ENCODE data around the gene S100A4.

S100A4 gene

DNA sequence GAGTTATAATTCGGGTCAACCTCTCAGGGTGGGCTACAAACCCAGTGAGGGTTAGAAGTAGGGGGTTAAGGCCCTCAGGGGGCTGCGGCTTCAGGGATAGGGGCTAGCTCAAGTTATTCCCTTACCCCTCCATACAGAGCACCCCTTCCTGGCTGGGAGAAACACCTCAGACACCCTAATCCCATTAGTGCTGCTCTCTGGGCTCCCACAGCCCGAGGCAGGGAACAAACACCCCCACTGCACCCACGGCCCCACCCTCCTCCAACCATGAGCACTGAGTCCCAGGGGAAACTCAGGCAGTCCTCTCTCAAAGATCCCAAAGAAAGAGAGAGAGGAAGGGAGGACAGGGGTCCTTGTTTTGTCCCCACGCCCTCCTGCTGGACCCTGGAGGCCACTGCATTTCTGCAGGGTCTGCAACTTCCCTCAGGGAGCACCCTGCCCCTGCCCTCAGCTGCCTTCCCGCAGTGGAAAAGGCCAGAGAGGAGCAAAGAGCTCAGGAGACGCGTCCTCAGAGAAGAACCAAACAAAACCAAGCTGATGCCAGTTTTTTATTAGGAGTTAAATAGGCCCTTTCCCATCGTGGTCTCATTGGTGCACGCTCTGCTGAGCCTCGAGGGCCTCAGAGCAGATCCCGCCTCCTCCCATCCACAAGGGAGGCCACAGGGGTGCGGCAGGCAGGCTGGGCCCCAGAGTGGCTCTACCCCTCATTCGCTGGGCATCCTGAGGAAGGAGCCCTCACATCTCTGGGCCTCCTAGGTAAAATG, 1.4 kb upstream of the S100A4 start:
- DNase-seq: no peak

DNA sequence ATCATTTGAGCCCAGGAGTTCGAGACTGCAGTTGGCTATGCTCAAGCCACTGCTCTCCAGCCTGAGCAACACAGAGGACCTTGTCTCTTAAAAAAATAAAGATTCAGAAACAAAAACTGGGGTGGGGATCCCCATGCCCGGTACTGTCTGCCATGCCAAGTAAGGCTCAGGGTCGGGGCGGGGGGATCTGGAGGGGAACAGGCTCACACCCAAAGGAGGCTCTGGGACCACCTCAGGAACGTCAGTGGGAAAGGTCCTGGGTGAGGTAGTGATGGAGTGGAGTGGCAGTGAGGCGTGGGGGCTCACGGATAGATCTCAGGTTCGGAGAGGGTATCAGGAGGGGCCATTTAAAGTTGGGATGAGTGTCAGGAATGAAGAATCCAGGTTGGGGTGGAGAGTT, 765 bp upstream of the S100A4 start:
- no peak for DNase-seq

DNA sequence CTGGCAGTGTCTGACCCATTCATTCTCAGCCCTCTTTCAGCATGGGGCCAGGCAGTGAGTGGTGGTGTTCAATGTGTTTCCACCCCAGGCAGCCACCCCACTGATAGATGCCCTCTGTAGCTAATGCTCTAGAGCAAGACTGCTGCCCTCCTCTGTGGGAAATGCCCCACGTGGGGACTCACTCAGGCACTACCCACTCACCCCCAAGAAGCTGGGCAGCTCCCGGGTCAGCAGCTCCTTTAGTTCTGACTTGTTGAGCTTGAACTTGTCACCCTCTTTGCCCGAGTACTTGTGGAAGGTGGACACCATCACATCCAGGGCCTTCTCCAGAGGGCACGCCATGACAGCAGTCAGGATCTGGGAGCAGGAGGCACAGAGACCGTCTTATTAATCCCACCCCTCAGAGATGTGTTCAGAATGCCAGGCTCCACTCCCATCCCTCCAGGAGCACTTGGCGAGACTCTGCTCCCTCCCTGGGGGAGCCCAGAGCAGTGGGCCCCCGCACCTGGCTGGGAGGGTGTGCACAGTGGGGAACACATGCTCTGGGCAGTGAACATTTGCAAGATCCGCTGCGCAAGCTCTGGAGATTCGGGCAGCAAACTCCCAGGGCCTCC, 1.0 kb downstream of the S100A4 start:
- DNase-seq: no peak

DNA sequence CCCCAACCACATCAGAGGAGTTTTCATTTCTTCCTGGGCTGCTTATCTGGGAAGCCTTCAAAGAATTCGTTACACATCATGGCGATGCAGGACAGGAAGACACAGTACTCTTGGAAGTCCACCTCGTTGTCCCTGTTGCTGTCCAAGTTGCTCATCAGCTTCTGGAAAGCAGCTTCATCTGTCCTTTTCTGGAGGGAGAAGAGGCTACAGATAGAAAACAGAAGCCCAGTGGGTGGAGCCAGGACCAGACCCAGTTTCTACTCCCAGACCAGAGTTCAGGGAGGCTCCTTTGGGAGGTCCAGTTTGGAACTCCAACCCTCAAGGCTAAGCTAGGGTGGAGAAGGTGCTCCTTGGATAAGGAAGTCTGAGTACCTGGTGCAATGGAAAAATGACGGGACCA, 1.9 kb downstream of the S100A4 start:
- no peak for DNase-seq

DNA sequence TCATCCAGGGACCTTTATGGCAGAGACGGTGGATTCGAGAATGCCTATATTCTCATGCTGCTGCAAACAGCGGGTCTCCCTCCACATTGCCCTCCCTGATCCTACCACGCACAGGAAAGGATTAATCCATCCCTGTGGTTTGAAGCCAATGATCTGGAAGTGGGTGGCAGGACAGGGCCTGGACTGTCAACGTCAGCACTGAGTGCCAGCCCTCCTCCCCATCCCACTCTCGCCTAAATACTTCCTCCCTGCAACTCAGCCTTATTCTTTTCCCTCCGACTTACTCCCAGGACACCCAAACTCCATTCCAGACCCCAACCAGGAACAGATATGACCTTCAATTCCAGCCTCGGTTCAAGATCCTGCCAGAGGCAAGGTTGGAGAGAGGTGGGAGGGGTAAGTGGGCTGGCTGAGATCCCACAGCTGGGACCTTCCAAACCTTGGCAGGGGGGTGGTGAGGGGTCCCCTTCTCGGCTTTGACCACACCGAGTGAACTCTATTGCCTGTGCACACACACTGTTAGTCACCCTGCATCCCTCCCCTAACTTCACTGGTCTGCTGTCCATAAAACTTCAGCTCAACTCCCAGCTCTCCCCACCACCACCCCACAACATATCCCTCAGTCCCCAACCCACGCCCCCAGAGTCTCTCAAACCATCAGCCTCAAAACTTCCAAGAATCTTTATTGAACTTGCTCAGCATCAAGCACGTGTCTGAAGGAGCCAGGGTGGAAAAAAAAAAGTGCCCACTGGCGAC, 2.5 kb downstream of the S100A4 start:
- DNase-seq: no peak

DNA sequence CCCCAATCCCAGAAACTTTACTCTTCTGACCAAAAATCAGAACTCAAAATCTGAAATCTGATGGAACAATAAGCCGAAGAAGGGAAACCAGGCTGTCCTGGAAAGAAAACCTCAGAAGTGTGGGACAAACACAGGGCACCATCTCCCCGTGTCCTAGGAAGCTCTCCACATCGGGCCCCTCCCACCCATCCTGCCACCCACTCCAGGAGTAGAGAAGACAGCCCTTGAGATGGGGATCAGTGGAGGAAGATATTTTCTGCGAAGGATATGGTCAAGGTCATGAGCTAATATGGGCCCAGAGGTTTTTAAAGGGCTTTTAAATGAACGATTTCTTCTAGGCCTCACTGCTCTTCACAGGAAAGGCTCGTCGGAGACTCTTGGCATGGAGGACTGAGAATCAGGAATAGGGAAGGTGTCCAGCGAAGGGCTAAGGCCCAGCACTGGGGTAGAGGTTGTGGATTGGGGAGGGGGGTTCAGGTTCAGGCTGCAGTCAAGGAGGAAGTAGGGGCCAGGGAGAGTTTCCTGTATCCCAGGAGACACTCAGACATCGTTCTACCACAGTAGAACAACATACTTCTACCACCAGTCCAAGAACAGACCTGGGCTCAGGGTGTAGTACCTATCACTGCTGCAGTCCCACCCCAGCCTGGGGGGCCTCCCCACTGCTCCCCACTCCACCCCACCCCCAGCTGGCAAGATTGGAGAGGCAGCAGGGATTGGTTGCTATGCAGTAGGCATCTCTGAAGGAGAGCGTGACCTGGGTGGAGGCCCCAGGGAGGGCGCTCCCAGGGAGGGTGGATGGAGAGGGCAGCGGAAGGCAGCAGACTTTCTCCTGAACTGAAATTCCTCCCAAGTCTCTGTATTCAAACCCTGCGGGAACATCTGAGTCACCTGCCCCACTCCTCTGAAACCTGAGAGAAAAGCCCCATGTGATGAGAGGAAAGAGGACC, 3.7 kb downstream of the S100A4 start:
- no peak for DNase-seq

DNA sequence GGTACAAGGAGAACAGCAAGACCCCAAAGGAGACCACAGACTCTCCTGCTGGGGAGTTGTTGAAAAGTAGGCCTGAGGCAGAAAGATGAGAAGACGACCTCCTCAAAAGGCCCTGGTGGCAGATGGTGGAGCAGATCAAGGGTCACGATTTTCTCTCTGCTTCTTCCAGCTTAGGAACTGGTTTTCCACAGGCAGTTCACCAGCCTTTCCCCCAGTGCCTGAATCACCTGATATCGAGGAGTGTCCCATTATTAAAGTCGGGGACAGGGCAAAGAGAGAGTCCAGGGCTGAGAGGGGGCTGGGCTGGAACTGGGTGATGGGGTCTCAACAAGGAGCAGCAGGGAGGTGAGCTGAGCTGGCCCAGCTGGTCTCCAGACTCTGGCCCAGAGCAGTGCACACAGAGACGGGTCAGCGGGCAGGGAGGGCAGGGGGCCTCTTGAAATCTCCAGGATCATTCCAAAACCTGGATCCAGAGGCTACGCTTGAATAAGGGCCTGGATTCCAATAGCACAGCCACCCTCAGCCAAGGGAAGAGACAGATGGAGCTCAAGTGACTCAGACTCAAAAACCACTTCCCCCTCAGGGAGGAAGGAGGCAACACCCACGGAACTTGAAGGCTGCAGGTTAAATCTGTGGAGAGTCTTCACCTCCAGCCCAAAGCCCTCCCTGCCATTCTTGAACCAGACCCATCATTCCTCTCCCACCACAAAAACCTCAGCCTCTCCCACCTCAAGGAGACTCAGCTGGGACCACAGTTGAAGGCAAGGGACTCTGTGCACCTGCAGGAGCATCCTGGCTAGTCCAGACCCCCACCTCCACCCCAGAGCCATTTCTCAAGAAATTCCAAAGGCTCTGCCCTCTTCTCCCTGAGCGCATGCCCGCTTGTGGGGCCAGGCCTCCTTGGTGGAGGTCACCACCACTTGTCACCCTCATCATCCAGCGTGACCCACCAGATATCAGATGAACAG, 4.9 kb downstream of the S100A4 start, which contains the start of gene S100A5:
Gene S100A5 (minus strand): TSS at position 541 of the 968 bp plus-strand sequence. CDS start 743 bp downstream, outside the sequence.
- no peak for DNase-seq

DNA sequence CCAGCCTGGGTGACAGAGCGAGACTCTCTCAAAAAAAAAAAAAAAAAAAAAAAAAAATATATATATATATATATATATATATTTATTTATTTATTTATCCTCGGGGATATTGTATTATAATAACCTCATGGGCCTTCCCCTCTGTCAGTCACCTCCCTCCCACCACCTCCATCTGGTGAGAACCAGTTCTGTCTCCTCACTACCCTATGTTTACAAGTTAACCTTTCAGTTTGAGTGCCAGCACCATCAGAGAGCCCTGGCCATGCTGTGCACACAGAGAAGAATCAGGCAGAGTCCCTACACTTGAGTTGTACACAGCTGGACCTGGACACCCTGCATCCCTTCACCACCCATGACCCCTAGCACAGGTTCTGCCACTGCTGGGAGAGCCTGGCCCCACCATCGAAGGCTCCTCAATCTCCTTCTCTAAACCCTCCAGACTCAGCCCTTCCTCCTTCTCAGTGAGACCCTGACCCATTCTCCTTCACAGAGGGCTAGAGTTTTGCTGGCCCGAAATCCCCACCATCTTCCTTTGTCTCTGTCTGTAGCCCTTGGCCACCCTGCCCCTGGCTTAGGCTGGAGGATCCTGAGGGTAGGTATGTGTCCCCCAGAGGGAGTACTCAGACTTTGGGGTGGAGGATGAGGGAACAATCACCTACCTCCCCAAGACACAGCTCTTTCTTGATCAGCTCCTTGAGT, 6.1 kb downstream of the S100A4 start:
- DNase-seq: no peak

DNA sequence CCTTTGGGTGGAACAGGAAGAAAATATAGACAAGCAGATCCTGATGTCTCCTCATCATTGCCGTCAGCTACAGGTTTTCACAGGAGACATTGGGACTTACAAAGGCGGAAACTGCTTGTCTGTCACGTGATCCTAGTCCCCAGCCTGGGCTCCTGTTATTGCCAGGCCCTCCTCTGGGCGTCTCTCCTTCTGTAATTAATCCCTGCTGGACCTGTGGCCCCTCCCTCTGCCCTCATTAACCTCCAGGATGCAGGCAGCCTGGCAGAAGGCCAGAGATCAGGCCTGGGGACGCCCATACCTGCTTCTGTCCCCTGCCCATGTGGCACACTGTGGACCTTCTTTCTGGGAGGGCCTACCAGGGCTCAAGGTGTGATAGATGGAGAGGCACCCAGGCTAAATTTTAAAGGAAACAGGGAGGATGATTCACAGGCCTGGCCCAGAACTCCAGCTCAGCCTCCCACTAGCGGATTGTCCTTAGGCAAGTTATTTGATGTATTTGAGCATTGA, 7.2 kb downstream of the S100A4 start:
- peak; percentile 39 for DNase-seq

DNA sequence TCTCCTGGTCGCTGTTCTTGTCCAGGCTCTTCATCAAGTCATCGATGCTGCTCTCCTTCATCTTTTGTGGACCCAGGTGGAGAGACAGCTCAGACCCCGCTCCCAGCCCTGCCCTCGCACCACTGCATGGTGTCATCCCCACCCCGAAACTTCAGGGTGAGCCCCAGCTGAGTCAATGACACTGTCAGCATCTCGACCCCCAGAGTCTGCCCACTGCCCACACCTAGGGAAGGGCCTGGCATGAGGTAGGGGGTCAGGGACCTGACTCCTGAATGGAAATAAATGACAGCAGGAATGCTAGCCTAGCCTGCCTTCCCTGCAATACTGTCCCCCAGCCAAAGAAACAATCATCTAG, 8.3 kb downstream of the S100A4 start:
- no peak for DNase-seq

DNA sequence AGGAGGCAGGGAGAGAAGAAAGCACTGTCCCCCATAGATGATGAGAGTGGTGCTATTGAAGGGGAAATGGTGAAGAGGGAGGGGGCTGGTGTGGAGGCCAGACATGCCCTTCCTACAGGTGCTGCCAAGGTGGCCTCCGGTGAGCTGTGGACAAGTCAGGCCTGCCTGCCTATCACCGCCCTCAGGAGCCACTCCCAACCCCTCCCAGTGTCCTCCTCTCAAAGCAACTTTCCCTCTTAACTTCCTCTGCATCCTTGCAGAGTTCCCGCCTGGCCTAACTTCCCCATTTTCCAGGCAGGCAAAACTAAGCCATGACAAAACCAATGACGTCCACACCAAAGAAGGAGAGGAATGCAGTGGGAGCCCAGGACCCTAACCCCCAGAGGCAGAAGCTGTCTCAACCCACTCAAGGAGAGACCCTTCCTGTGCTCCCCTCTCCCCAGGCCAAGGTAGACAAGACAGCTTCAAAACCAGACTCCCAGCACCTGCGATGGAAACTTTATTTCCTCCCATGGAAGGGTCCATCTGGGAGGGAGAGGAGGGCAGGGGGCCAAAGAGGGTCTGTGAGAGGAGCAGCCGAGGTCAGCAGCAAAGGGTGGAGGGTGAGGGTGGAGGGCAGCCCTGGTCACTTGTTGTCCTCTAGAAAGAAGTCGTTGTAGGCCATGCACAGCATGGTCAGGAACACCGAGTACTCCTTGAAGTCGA, 8.8 kb downstream of the S100A4 start:
- no peak for DNase-seq

DNA sequence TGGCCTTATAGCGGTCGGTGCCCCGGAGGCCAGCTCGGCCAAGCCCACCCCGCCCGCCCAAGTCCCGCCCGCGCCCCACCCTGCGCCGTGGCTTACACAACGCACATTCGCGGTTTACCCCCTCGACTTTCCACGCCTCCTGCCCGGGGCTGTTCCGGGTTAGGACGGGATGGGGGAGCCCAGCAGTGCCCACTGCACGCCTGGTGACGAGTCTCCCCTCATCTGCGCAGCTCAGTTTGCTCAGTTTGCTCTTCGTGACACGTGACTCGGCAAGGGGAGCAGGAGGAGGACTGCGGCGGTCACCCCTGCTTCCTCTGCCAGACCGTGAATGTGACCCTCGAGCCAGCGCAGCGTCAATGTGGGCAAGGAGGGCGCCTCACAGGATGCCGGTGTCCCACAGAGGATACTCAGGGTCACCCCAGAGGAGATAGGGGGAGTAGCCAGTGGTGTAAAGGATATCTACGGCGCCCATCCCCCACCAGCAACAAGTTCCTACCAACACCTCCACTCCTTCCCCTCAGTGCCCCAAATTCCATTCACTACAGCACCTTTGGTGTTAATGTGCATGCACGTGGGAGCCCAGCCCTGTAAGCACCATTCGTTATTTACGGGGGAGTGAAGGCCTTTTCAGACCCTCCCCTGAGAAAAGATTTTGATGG, 9.5 kb downstream of the S100A4 start:
- no peak for DNase-seq

DNA sequence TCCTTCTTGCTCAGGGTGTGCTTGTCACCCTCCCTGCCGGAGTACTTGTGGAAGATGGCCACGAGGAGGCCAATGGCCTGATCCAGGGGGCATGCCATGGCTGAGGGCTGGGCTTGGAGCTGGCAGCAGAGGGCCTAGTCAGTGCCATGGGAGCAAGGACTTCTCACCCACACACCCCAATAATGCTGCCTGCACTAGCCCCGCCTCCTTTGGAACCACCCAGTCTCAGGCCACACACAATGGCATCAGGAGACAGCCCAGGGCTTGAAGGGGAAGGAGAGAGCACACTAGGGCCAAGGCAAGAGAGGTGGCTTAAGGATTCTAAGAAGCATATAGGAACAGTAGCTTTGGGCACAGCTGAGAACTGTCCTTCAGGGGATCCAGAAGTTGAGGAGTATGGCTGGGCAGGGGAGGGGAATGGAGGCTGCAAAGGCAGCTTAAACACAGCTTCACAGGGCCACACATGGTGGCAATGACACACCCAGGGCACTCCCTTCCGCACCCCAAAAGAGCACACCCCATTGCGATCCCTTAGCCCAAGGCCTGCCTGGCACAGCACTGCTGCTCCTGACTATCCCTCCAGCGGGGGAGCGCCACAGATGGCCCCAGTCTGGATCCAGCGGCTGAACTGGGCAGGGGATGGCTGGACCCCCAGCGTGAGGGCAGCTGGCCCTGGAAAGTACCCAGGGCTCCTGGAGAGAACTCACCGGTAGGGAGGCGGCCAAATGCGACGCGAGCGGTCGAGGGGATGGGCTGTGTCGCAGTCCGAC, 10.2 kb downstream of the S100A4 start, which contains the start of gene S100A6:
Gene S100A6 (minus strand): TSS at position 750 of the 770 bp plus-strand sequence. CDS start 652 bp downstream, at position 98.
- DNase-seq: no peak

DNA sequence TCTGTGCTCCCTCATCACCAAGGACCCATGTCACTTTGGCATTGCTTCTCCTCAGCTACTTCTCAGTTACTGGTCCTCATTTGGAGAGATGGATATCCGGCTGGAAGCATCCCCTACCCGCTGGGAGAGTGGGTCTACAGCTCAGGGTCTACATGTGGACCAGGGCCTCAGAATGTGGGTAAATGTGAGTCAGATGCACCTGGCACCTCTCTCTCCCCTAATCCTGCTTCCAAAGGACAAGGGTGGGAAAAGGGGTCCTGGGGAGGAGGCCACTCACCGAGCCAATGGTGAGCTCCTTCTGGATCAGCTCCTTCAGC, 10.7 kb downstream of the S100A4 start:
- no peak for DNase-seq

DNA sequence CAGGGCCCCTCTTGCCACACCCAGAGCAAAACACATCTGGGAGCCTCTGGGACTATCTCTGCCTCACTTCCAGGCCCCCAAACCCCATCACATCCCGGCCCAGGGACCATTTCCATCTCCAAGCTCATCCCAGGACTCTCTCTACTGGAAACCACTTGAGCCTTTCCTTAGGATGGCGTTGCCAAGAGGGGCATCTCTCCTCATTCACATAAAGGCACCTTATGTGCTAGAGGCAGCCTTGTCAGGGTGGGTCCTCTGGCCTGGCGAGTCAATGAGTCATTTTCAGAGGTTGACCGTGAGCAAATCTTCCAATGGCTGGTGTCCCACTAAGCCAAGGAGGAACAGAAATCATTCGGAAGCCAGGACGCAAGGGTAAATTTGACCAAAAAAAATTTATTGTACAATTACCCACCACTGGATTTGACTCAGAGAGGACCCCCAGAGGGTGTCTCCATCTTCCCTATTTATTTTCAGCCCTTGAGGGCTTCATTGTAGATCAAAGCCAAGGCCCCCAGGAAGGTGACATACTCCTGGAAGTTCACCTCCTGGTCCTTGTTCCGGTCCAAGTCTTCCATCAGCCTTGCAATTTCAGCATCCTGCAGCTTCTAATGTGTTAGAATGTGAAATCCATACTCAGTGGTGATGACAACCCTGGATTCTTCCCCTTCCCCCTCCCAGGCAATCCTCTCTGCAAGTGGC, 11.2 kb downstream of the S100A4 start:
- DNase-seq: no peak

DNA sequence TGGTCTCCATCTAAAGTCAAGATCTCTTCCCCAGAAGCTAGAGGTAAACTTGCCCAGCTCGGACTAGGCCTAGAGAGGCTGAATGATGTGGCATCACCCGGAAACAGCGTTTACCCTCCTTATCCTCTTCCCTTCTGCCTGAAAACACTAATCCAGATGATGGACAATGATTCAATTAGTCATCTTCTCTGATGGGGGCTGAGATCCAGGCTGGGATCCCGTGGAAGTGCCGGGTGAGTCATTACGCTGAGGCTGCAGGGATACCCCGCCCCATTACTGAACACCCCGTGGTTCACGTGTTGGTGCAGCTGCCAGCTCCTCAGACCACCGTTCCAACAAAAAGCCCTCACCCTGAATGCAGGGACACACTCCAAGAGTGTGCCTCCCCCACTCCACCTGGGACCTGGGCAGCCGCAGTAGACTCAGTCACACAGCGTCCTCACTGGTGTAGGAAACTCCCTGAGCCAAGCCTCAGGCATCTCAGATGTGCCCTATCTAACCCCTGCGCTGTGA, 11.9 kb downstream of the S100A4 start:
- no peak for DNase-seq

DNA sequence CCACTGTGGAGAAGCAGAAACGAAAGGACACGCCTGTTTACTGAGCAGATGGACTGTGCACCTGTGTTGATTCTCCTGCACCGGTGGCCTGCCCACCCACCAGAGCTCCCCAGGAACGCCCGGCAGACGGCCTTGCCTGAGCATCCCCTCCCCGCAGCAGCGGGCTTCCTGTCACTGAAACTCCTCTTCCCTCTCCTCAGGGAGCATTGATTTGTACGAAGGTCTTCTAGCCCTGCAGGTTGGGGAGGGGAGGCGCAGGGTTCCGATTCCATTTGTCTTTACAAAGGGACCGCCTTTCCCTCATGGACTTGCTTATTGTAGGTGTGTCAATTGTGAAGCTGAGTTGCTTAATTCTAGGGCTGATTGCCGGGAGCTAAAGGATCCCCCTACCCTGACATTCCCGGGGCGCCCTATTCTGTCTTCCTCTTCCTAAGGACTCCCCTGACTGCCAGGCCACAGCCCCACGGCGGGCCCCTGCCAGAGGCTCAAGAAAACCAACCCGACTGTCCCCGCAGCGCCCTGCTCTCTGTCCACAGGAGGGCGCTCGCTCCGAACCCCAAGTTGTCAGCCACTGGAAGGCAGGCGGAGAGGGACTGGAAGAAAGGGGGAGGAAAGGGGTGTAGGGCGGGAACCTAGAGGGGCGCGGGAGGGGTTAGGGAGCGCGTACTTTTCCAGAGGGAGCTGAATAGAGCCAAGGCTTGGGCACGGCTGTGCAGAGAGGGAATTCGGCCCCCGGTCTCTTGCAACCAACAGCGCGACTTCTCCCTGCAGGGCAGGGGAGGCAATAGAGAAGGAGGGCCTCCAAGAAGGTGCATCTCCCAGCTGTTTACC, 12.6 kb downstream of the S100A4 start:
- DNase-seq: no peak
